DOHH2 (cell line): ENCODE data around the gene HMHB1.
A peak's percentile ranks its signal among the peaks of the same experiment; 100 is the strongest.

Experiments used
- H3F3A ChIP-seq: fragments of 200-600 bp; sonication (generic), shearing (Covaris generic); 2 replicates; pipeline ENCODE4 v1.6.0; 2016; ENCODE audit warnings: antibody characterized with exemption, mild to moderate bottlenecking; ENCODE audit not compliant: control insufficient read depth, insufficient read depth
- H3K27ac ChIP-seq: fragments of 200-600 bp; sonication (generic); 2 replicates; pipeline ENCODE4 v1.5.1; 2014; ENCODE audit warnings: low read depth, mild to moderate bottlenecking, low read length, moderate library complexity
- H3K27me3 ChIP-seq: fragments of 200-600 bp; sonication (generic); 2 replicates; pipeline ENCODE4 v1.6.1; 2014; ENCODE audit warnings: mild to moderate bottlenecking, low read length, mixed read lengths; ENCODE audit not compliant: control insufficient read depth
- H3K36me3 ChIP-seq: fragments of 200-600 bp; sonication (generic); 2 replicates; pipeline ENCODE4 v1.6.1; 2014; ENCODE audit warnings: mild to moderate bottlenecking, low read length, moderate library complexity, mixed read lengths; ENCODE audit not compliant: control insufficient read depth
- H3K4me1 ChIP-seq: fragments of 200-600 bp; sonication (generic); 2 replicates; pipeline ENCODE4 v1.6.1; 2014; ENCODE audit warnings: mild to moderate bottlenecking, low read length, mixed read lengths; ENCODE audit not compliant: control insufficient read depth
- H3K4me2 ChIP-seq: fragments of 200-600 bp; sonication (generic); 2 replicates; pipeline ENCODE4 v1.6.0; 2014; ENCODE audit warnings: mild to moderate bottlenecking, low read length, moderate library complexity
- H3K4me3 ChIP-seq: fragments of 200-600 bp; sonication (generic); 2 replicates; pipeline ENCODE4 v1.5.1; 2014; ENCODE audit warnings: mild to moderate bottlenecking, low read length, mixed read lengths
- H3K79me2 ChIP-seq: fragments of 200-600 bp; sonication (generic); 2 replicates; pipeline ENCODE4 v1.6.1; 2014; ENCODE audit warnings: mild to moderate bottlenecking, low read length, mixed read lengths; ENCODE audit not compliant: control insufficient read depth
- H3K9me2 ChIP-seq: fragments of 200-600 bp; sonication (generic); replicated peaks from 2 replicates; pipeline ENCODE4 v1.6.1; 2014; ENCODE audit warnings: mild to moderate bottlenecking, low read length, mixed read lengths; ENCODE audit not compliant: control insufficient read depth
- H3K9me3 ChIP-seq: fragments of 200-600 bp; sonication (generic); 2 replicates; pipeline ENCODE4 v1.6.1; 2014; ENCODE audit warnings: antibody characterized with exemption, low read length, mixed read lengths; ENCODE audit not compliant: control insufficient read depth, insufficient read depth
- H4K20me1 ChIP-seq: fragments of 200-600 bp; sonication (generic); 2 replicates; pipeline ENCODE4 v1.6.0; 2014; ENCODE audit warnings: low read depth, mild to moderate bottlenecking, antibody characterized with exemption, low read length, moderate library complexity; ENCODE audit not compliant: control insufficient read depth, insufficient read depth
- EZH2phosphoT487 ChIP-seq: fragments of 200-600 bp; sonication (generic); IDR thresholded peaks from 2 replicates; pipeline ENCODE4 v1.6.1; 2017; ENCODE audit warnings: borderline replicate concordance, mild to moderate bottlenecking, antibody characterized with exemption, low read length, moderate library complexity, mixed read lengths
- TF ChIP-seq, protein P1 (sequence below): fragments of 200-600 bp; sonication (generic); IDR thresholded peaks from one replicate; pipeline ENCODE4 v1.5.1; 2014; ENCODE audit warnings: antibody characterized with exemption, mild to moderate bottlenecking, low read depth, low read length; ENCODE audit not compliant: poor library complexity, severe bottlenecking

Gene HMHB1

DNA sequence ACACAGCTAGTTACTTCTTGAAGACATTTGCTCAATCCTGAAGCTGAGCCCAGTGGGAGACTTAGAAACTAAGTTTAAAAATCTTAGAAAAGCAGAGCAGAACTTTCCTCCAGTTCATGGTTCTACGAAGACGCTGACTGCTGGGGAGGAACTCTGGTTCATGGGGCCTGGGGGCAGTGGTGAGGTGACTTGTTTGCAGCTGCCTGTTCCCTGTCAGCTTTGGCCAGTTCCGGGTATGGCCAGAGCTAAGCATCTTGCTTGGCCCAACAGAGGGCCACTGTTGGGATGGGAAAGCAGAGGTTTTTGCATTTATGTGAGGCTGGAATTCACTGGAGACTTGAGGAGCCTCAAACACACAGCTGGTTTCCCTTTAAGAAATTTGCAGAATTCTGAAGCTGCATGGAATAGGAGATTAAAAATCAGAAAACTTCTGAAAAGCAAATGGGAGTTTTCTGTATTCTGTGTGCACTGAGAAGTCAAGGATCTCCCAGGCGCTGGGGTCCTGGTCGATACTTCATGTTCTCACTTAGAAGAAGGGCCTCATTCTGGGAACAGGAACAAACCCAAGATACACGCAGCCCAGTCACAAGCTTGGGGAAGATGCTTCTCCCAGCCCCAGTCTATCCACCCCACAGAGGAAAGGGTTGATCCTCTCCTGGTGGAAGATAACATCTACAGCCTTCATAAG, 10.6 kb upstream of the HMHB1 start:
- Histone ChIP-seq H3K79me2 (no peaks in the 10 kb centered on the region), H3K9me2 (no peaks in the 10 kb centered on the region), H3K9me3 (no peaks in the 10 kb centered on the region), H3K4me3 (no peak overlapping the region), H3K27me3 (no peaks in the 10 kb centered on the region), H3K36me3 (no peaks in the 10 kb centered on the region), H3K27ac (no peak overlapping the region), H3K4me1 (peaks cover 38% of the 10 kb centered on the region), H3F3A (no peaks in the 10 kb centered on the region), H3K4me2 (no peak overlapping the region), H4K20me1 (no peaks in the 10 kb centered on the region)
- TF ChIP-seq, protein P1, sequence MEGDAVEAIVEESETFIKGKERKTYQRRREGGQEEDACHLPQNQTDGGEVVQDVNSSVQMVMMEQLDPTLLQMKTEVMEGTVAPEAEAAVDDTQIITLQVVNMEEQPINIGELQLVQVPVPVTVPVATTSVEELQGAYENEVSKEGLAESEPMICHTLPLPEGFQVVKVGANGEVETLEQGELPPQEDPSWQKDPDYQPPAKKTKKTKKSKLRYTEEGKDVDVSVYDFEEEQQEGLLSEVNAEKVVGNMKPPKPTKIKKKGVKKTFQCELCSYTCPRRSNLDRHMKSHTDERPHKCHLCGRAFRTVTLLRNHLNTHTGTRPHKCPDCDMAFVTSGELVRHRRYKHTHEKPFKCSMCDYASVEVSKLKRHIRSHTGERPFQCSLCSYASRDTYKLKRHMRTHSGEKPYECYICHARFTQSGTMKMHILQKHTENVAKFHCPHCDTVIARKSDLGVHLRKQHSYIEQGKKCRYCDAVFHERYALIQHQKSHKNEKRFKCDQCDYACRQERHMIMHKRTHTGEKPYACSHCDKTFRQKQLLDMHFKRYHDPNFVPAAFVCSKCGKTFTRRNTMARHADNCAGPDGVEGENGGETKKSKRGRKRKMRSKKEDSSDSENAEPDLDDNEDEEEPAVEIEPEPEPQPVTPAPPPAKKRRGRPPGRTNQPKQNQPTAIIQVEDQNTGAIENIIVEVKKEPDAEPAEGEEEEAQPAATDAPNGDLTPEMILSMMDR = no peak
- no peak for TF ChIP-seq EZH2phosphoT487

DNA sequence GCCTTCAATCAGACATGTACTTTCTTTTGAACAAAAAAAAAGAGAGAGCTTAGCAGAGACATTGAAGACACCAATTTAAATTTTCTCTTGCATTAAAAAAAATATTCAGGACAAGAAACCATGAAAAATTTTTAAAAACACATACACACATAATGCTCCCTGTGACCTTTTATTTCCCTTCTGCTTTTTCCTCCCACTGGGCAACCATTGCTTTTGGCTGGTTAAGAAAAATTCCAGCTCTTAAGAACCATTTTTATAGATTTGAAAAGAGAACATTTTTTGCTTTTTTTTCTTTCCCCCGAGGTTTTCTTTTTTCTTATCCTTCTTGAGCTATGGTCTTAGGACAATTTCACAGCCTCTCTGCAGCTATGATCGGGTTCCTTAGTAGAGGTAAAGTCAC, 6.1 kb upstream of the HMHB1 start:
- Histone ChIP-seq H3K9me3 (no peaks in the 10 kb centered on the region), H3K4me3 (no peak overlapping the region), H3K4me2 (0 out of 2 replicates have a peak overlapping the region, but pooled peaks have one; percentile 25), H3K79me2 (no peaks in the 10 kb centered on the region), H3K27ac (no peak overlapping the region), H4K20me1 (no peaks in the 10 kb centered on the region), H3K36me3 (no peaks in the 10 kb centered on the region), H3K9me2 (no peaks in the 10 kb centered on the region), H3K4me1 (peaks cover 23% of the 10 kb centered on the region), H3K27me3 (no peaks in the 10 kb centered on the region), H3F3A (no peaks in the 10 kb centered on the region)
- TF ChIP-seq EZH2phosphoT487 = no peak
- TF ChIP-seq, protein P1 = no peak

DNA sequence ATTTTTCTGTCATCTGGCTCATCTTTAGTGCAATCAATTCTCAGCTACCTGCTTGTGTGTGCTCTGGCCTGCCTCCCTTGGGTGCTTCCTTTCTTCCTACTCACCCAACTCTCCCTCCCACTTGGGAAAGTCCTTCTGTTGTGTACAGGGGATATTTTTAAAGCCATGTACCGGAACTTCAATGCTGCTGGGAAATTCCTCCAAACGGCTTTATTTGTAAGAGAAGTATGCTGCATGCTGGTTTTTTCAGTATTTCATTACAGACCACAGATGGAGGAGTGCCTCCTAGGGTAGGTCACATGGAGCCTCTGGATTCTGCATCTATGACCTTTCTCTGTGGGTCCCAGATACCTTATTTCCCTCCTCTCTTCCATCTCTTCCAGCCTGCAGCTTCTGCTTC, 5.4 kb upstream of the HMHB1 start:
- Histone ChIP-seq H3K36me3 (no peaks in the 10 kb centered on the region), H3K9me3 (no peaks in the 10 kb centered on the region), H3K27ac (no peak overlapping the region), H3K9me2 (no peaks in the 10 kb centered on the region), H3F3A (no peaks in the 10 kb centered on the region), H3K27me3 (no peaks in the 10 kb centered on the region), H3K4me1 (peaks cover 15% of the 10 kb centered on the region), H3K4me3 (no peak overlapping the region), H3K79me2 (no peaks in the 10 kb centered on the region), H4K20me1 (no peaks in the 10 kb centered on the region), H3K4me2 (peak overlapping the region; percentile 25)
- TF ChIP-seq, protein P1 = no peak
- no peak for TF ChIP-seq EZH2phosphoT487
